ENCODE measurements around the gene POTEH. TPM values are rescaled to one million over a fixed set of nuclear protein-coding genes. Genes with fewer than 3 reads are reported as not detected.

The POTEH gene
- not detected in 2 replicates for total RNA-seq

GRCh38 chr22:15689749-15690125 is at the start of gene POTEH:
Gene POTEH (plus strand): TSS chr22:15690026. CDS start chr22:15690078, 52 bp downstream.

Other genes starting within 250 kb of the POTEH start
- gene OR11H1, start 161.8 kb upstream of the POTEH start, total RNA-seq, result not detected in 2 replicates

Data from endothelial cell of coronary artery (primary cell).